ENCODE measurements around the gene SLC38A1. TPM values are rescaled to one million over a fixed set of nuclear protein-coding genes. Genes with fewer than 3 reads are reported as not detected.

SLC38A1 gene
- total RNA-seq, 4 donors from 2014 or later, result 237 to 472 (median 339) TPM

- DNase-seq (no peak), ATAC-seq (no peak)
- in situ Hi-C loops (cut with MboI; ENCODE audit: low sequenced_read_pairs in 4 of 4) (loop anchor here in 2 of 4 donors (25.0 kb wide), 2 partner anchors 508 to 833 kb away; no protein-coding TSS in a partner anchor), intact Hi-C loops (cut with DNase I; ENCODE audit: low total_unique reads) (loop anchor here (10.0 kb wide), 2 partner anchors 160 to 520 kb away; partner anchors contain the start of gene SCAF11)
- Histone ChIP-seq H3K4me3 (no peak overlapping the region), H3K9me3 (peaks cover 0 to 4% (median 0%) of the 10 kb centered on the region in 3 donors), H3K27me3 (no peaks in the 10 kb centered on the region), H3K36me3 (no peaks in the 10 kb centered on the region), H3K27ac (no peak overlapping the region), H3K4me1 (peaks cover 0 to 8% of the 10 kb centered on the region in 2 donors)
- no peak for TF ChIP-seq POLR2A (IDR thresholded peaks at IDR 0.05)
Observed at GRCh38 chr12:46154221-46154985, 114.4 kb downstream of the SLC38A1 start.

GRCh38 chr12:46153268-46153872, 115.5 kb downstream of the SLC38A1 start:
- Histone ChIP-seq H3K27me3 (no peaks in the 10 kb centered on the region), H3K4me3 (no peak overlapping the region), H3K36me3 (no peaks in the 10 kb centered on the region), H3K4me1 (no peaks in the 10 kb centered on the region), H3K27ac (no peak overlapping the region), H3K9me3 (peaks cover 0 to 4% (median 0%) of the 10 kb centered on the region in 3 donors)
- intact Hi-C loops (cut with DNase I; ENCODE audit: low total_unique reads), result loop anchor here (2.0 to 10.0 kb wide), 3 partner anchors 149 to 521 kb away; partner anchors contain the start of gene SCAF11
- TF ChIP-seq POLR2A (IDR thresholded peaks at IDR 0.05) (no peak), CTCF (IDR thresholded peaks at IDR 0.05 in 4 of 5, conservative IDR thresholded peaks at IDR 0.05 in 1 of 5) (peak in 3 of 5 experiments; percentile 25 to 55 (median 48))
- DNase-seq, result no peak
- no peak for ATAC-seq
- in situ Hi-C loops (cut with MboI; ENCODE audit: low sequenced_read_pairs in 4 of 4), result loop anchor here in 2 of 4 donors (25.0 kb wide), 2 partner anchors 509 to 834 kb away; no protein-coding TSS in a partner anchor

GRCh38 chr12:46152456-46152855, 116.4 kb downstream of the SLC38A1 start:
- TF ChIP-seq POLR2A (IDR thresholded peaks at IDR 0.05) (no peak), CTCF (IDR thresholded peaks at IDR 0.05 in 4 of 5, conservative IDR thresholded peaks at IDR 0.05 in 1 of 5) (no peak)
- DNase-seq (no peak), ATAC-seq (no peak)
- Histone ChIP-seq H3K27ac (no peak overlapping the region), H3K9me3 (peaks cover 0 to 4% (median 0%) of the 10 kb centered on the region in 3 donors), H3K4me1 (no peaks in the 10 kb centered on the region), H3K36me3 (no peaks in the 10 kb centered on the region), H3K27me3 (no peaks in the 10 kb centered on the region), H3K4me3 (no peak overlapping the region)
- intact Hi-C loops (cut with DNase I; ENCODE audit: low total_unique reads), result loop anchor here (2.0 to 10.0 kb wide), 3 partner anchors 150 to 522 kb away; partner anchors contain the start of gene SCAF11
- in situ Hi-C loops (cut with MboI; ENCODE audit: low sequenced_read_pairs in 4 of 4), result loop anchor here in 2 of 4 donors (25.0 kb wide), 2 partner anchors 510 to 835 kb away; no protein-coding TSS in a partner anchor

- intact Hi-C loops (cut with DNase I; ENCODE audit: low total_unique reads) (loop anchor here (10.0 kb wide), 2 partner anchors 156 to 524 kb away; partner anchors contain the start of gene SCAF11), in situ Hi-C loops (cut with MboI; ENCODE audit: low sequenced_read_pairs in 4 of 4) (loop anchor here in 2 of 4 donors (25.0 kb wide), 2 partner anchors 512 to 837 kb away; no protein-coding TSS in a partner anchor)
- no peaks in the 10 kb centered on the region for H3K36me3 ChIP-seq
Observed at GRCh38 chr12:46150735-46151134, 118.1 kb downstream of the SLC38A1 start.

More at GRCh38 chr12:46150735-46151134, 118.1 kb downstream of the SLC38A1 start:
- no peak overlapping the region for H3K27ac ChIP-seq
- ATAC-seq (no peak), DNase-seq (no peak)
- no peak overlapping the region for H3K4me3 ChIP-seq
- no peaks in the 10 kb centered on the region for H3K4me1 ChIP-seq
- H3K9me3 ChIP-seq, result no peaks in the 10 kb centered on the region
- no peak for TF ChIP-seq POLR2A (IDR thresholded peaks at IDR 0.05)
- no peak for TF ChIP-seq CTCF (IDR thresholded peaks at IDR 0.05 in 4 of 5, conservative IDR thresholded peaks at IDR 0.05 in 1 of 5)
- no peaks in the 10 kb centered on the region for H3K27me3 ChIP-seq
